Measurements from ENCODE around the gene PDE8A.
"Not testable (repeated sequence)": the region's sequence is repeated elsewhere in the genome, so short reads cannot be mapped to it uniquely, and the experiment has no call there.

Gene PDE8A

GRCh38 chr15:84961707-84962106 is 19.9 kb upstream of the PDE8A start:
- DNase-seq (ENCODE audit: low read depth in 2 of 2): no peak

- no peak for DNase-seq (ENCODE audit: low read depth in 2 of 2)
These were observed 18.7 kb upstream of the PDE8A start for GRCh38 chr15:84962955-84963354.

DNA sequence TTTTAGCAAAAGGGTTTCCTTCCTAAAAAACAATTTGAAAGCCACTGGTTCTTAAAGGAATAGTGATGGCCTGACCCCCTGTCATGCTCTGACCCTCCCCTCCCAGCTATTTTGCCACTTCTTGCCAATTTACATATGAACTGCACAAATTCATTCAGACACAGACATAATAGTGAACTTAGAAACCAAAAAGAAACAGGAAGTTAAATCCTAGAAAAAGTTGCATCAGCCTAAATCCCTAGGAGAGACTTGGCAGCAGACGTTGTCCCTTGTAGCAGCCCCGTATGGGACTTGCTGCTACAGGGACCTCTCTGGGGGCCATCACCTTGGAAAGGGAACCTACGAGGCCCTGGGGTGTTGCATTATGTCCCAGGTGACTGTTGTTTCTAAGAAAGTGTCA is 14.3 kb upstream of the PDE8A start:
- DNase-seq (ENCODE audit: low read depth in 2 of 2): no peak

- no peak for DNase-seq (ENCODE audit: low read depth in 2 of 2)
These were observed 13.4 kb upstream of the PDE8A start for GRCh38 chr15:84968301-84968700.

GRCh38 chr15:84969257-84969656 is 12.4 kb upstream of the PDE8A start:
- DNase-seq (ENCODE audit: low read depth in 2 of 2): no peak

- no peak for DNase-seq (ENCODE audit: low read depth in 2 of 2)
These were observed 10.8 kb upstream of the PDE8A start for GRCh38 chr15:84970843-84971242.

GRCh38 chr15:84973492-84974460 is 7.9 kb upstream of the PDE8A start:
- DNase-seq (ENCODE audit: low read depth in 2 of 2): peak in 1 of 2 experiments; percentile 23

DNA sequence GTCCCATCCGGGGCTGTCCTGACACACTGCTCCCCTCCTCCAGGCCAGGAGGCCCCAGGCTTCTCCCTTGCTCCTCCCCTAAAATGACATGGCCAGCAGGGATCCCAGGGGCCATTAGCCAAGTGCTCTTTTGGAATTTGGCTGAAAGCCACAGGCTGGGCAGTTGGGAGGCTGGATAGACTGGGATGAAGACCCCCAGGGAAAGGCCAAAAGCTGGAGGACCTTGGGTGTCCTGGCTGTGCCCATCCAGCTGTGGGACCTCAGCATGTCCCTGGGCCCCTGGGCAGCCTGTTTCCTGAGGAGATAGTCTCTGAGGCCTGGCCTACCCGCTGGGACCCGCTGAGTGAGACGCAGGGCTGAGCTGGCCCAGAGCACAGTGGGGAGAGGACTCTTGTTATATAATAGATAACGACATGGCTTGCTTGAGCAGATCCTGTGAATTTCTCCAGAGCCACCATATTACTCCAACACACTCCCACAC is 5.7 kb upstream of the PDE8A start:
- no peak for DNase-seq (ENCODE audit: low read depth in 2 of 2)

DNA sequence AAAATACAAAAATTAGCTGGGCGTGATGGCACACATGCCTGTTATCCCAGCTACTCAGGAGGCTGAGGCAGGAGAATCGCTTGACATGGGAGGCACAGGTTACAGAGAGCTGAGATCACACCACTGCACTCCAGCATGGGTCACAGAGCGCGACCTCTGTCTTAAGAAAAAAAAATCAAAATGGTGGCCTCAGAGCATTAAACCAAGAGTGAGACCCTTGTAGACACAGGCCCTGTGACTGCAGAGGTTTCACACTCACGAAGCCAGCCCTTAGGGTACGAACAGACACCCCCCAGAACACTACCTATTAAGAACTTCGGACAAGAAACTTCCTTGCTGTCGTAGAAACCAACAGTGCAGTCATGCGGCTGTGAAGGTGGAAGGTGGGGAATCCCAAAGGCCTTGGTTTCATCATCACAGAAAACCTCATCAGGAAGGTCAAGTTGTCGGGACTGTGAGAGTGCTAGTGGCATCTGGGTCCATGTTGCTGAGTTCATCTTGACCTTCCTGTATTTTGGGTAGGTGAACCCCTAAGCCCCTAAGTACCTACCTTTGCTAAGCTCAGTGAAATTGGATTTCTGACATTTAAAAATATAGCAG is 4.8 kb upstream of the PDE8A start:
- DNase-seq (ENCODE audit: low read depth in 2 of 2): no peak

- no peak for DNase-seq (ENCODE audit: low read depth in 2 of 2)
These were observed 2.0 kb upstream of the PDE8A start for GRCh38 chr15:84979651-84980050.

- DNase-seq (ENCODE audit: low read depth in 2 of 2): peak; percentile 56 to 60
These were observed 1.2 kb upstream of the PDE8A start for GRCh38 chr15:84980196-84981053.

DNA sequence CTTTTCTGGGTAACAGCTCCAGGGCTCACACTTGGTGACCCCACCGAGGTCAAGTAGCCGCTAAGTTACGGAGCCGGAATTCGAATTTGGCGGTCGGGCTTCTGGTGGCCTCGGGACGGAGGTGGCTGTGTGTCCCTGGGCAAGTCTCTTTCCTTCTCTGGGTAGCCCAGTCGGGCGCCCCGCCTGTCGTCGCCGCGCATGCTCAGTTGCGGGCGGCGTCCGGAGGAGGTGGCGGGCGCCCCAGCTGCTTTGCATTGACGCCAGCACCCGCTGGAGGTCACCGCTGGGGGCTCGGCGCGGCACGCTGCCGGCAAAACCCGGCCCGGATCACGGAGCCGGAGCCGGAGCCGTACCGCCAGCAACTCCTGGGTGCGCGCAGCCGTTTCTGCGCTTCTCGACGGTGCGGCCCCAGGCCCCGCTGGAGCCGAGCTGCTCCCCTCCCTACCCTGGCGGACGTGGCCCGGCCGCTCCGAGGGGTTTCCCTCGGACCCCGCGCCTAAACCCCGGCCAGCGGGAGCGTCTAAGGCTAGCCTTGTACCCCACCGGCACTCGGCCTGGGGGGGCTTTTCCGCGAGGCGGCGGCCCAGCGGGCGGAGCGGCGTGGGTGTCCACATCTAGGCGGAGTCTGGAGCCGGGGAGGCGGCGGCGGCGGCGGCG is 474 bp upstream of the PDE8A start:
- peak; percentile 90 to 92 for DNase-seq (ENCODE audit: low read depth in 2 of 2)

- no peak for DNase-seq (ENCODE audit: low read depth in 2 of 2)
These were observed 755 bp downstream of the PDE8A start for GRCh38 chr15:84982301-84982920.

- DNase-seq (ENCODE audit: low read depth in 2 of 2): no peak
These were observed 1.6 kb downstream of the PDE8A start for GRCh38 chr15:84983294-84983693.

GRCh38 chr15:84983711-84984110 is 2.1 kb downstream of the PDE8A start:
- no peak for DNase-seq (ENCODE audit: low read depth in 2 of 2)

DNA sequence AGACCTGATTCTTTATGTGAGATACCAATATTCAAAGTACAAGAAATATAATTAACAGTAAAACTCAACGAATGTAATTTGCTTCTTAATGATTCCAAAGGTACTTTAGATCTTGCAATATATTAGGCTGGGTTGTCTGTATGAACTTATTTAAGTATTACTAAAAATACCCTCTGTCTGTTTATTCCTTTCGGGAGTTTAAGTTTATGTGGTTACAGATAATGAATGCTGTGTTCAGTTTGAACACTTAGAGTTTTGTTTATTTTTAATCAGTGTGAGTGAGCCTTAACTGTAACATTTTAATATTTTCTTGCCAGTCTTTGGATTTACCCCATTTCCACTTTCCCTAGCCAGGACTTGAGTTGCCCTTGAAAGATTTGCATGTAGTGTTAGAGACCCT is 3.5 kb downstream of the PDE8A start:
- DNase-seq (ENCODE audit: low read depth in 2 of 2): no peak

DNA sequence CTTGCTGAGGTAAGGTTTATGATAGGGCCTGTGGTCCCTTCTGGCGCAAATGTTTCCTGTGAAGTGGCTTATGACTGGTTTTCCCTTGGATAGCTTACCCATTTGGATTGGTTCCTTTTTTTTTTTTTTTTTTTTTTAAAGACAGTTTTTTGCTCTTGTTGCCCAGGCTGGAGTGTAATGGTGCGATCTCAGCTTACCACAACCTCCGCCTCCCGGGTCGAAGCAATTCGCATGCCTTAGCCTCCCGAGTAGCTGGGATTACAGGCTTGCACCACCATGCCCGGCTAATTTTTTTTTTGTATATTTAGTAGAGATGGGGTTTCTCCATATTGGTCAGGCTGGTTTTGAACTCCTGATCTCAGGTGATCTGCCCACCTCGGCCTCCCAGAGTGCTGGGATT is 5.7 kb downstream of the PDE8A start:
- not testable (repeated sequence) for DNase-seq (ENCODE audit: low read depth in 2 of 2)

GRCh38 chr15:84987949-84988624 is 6.4 kb downstream of the PDE8A start:
- no peak for DNase-seq (ENCODE audit: low read depth in 2 of 2)

- no peak for DNase-seq (ENCODE audit: low read depth in 2 of 2)
These were observed 7.4 kb downstream of the PDE8A start for GRCh38 chr15:84988909-84989644.

- DNase-seq (ENCODE audit: low read depth in 2 of 2): no peak
These were observed 8.9 kb downstream of the PDE8A start for GRCh38 chr15:84990507-84990906.
